Activated CD4-positive, CD25-positive, alpha-beta regulatory T cell (primary cell): ENCODE data around the gene LTF.
"Not testable (repeated sequence)": the region's sequence is repeated elsewhere in the genome, so short reads cannot be mapped to it uniquely, and the experiment has no call there.

Experiments used
- DNase-seq, 4 experiments: peaks; one replicate each; lab custom pipeline; 2025; lab: John Stamatoyannopoulos, UW

The LTF gene

GRCh38 chr3:46440531-46441294, 24.0 kb downstream of the LTF start:
- no peak for DNase-seq

GRCh38 chr3:46438831-46439230, 25.9 kb downstream of the LTF start:
- DNase-seq, result no peak

GRCh38 chr3:46435081-46435726, 29.5 kb downstream of the LTF start:
- no peak for DNase-seq

GRCh38 chr3:46433841-46434240, 30.9 kb downstream of the LTF start:
- no peak for DNase-seq

- not testable (repeated sequence) for DNase-seq
Observed at GRCh38 chr3:46433118-46433517, 31.6 kb downstream of the LTF start.

GRCh38 chr3:46431905-46432304, 32.8 kb downstream of the LTF start:
- not testable (repeated sequence) for DNase-seq

- not testable (repeated sequence) for DNase-seq
Observed at GRCh38 chr3:46430879-46431278, 33.8 kb downstream of the LTF start.

- DNase-seq, result no peak
Observed at GRCh38 chr3:46429671-46430070, 35.0 kb downstream of the LTF start.

- no peak for DNase-seq
Observed at GRCh38 chr3:46429250-46429649, 35.5 kb downstream of the LTF start.

- DNase-seq, result no peak
Observed at GRCh38 chr3:46427916-46428833, 36.5 kb downstream of the LTF start.

- not testable (repeated sequence) for DNase-seq
Observed at GRCh38 chr3:46427404-46427803, 37.3 kb downstream of the LTF start.

- DNase-seq, result not testable (repeated sequence)
Observed at GRCh38 chr3:46426476-46426875, 38.2 kb downstream of the LTF start.

GRCh38 chr3:46423588-46423987, 41.1 kb downstream of the LTF start:
- DNase-seq, result no peak

GRCh38 chr3:46422617-46423016, 42.1 kb downstream of the LTF start:
- no peak for DNase-seq

GRCh38 chr3:46420931-46421330, 43.8 kb downstream of the LTF start:
- no peak for DNase-seq

GRCh38 chr3:46419816-46420215, 44.9 kb downstream of the LTF start:
- DNase-seq, result no peak

GRCh38 chr3:46417841-46418611, 46.7 kb downstream of the LTF start:
- no peak for DNase-seq

GRCh38 chr3:46416811-46417510, 47.7 kb downstream of the LTF start:
- DNase-seq, result no peak

- no peak for DNase-seq
Observed at GRCh38 chr3:46416125-46416810, 48.4 kb downstream of the LTF start.

GRCh38 chr3:46414739-46415138, 50.0 kb downstream of the LTF start:
- DNase-seq, result no peak

GRCh38 chr3:46413951-46414350, 50.8 kb downstream of the LTF start:
- no peak for DNase-seq
